ENCODE measurements around the gene FBLN1.

The FBLN1 gene

GRCh38 chr22:45631841-45632238 lies 129.2 kb downstream of the FBLN1 start:
- no peak for TF ChIP-seq CTCF (IDR thresholded peaks at IDR 0.05; ENCODE audit: low read depth, low read length)
- H3K4me3 ChIP-seq (ENCODE audit: low read depth, low read length) = no peak overlapping the region

- TF ChIP-seq CTCF (IDR thresholded peaks at IDR 0.05; ENCODE audit: low read depth, low read length) = no peak
- H3K4me3 ChIP-seq (ENCODE audit: low read depth, low read length) = no peak overlapping the region
Observed at GRCh38 chr22:45632791-45633515, 130.3 kb downstream of the FBLN1 start.

DNA sequence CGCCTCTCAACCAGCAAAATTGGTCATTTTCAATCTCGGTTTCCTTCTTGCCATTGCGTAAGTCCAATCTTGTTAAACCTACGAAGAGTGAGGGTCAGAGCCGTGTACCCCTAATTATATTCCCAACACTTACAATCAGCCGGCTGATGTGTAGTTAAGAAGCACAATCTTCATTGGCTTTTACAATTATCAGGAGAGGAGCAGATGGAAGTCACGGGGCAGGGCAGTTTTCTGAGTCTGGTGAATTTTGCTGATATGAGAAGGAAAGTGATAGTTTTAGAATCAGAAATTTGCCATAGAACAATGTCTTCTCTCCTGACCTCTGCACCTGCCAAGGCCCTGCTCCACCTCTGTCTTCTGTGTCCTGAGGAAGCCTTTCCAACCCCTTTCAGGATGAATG lies 134.0 kb downstream of the FBLN1 start:
- TF ChIP-seq CTCF (IDR thresholded peaks at IDR 0.05; ENCODE audit: low read depth, low read length) = no peak
- no peak overlapping the region for H3K4me3 ChIP-seq (ENCODE audit: low read depth, low read length)

DNA sequence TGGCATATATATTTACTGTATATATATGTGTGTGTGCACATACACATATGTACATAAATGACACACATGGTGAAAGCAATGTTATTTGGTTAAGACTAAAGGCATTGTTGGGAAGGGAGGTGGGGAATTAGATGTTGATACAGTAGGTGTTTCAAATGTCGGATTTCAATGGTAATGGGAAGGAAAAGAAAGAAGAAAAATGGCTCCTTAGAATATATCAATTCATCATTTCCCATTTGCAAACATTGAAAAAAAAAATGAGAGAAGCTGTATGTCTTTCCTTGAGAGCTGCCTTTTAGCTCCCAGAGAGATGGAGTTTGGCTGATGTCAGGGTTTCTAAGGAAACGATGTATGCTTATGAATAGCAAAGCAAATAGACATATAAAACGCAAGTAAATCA lies 135.5 kb downstream of the FBLN1 start:
- no peak for TF ChIP-seq CTCF (IDR thresholded peaks at IDR 0.05; ENCODE audit: low read depth, low read length)

GRCh38 chr22:45638834-45639746 lies 136.4 kb downstream of the FBLN1 start:
- H3K4me3 ChIP-seq (ENCODE audit: low read depth, low read length) = no peak overlapping the region
- no peak for TF ChIP-seq CTCF (IDR thresholded peaks at IDR 0.05; ENCODE audit: low read depth, low read length)

More for the DNA sequence above, 135.5 kb downstream of the FBLN1 start:
- no peak overlapping the region for H3K4me3 ChIP-seq (ENCODE audit: low read depth, low read length)

DNA sequence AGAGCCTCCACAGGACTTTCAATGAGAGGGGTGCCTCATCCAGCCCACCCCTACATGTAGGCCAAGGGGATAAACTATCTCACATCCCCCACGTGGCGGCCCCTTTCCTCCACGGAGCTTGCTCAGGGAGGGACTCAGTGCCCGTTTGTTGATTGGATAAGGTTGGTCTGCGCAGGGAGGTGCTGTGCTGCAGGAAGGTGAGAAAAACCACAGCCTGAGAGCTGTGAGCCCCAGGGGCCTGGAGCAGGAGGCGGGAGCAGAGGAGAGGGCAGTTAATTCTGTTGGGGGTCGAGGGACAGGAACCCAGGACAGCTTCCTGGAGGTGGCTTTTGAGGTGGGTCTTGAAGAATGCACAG lies 137.0 kb downstream of the FBLN1 start:
- TF ChIP-seq CTCF (IDR thresholded peaks at IDR 0.05; ENCODE audit: low read depth, low read length) = no peak

More for the DNA sequence above, 137.0 kb downstream of the FBLN1 start:
- no peak overlapping the region for H3K4me3 ChIP-seq (ENCODE audit: low read depth, low read length)
